ENCODE measurements around the gene SEMA3C. TPM values are rescaled to one million over a fixed set of nuclear protein-coding genes. Genes with fewer than 3 reads are reported as not detected.

Gene SEMA3C
- total and polyA plus RNA-seq, 12 donors: 2.4 to 20.5 (median 6.2) TPM

DNA sequence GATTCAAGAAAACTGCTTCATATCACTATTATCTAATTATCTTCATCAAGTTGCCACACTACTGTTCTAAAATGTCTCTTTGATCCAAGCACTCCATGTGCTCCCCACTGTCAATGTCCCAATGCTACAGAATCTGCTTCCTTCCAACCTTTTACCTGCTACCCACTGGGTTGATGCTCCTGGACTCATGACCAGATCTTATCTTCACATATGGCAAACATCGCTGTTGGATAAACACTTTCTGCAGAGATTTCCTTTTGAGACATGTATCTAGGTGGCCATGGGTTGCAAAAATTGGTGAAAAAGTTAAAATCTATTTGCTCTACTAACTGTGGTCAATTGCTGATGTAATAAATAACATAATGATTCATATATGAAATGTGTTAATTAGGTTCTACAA is 24.5 kb upstream of the SEMA3C start:
- no peak for TF ChIP-seq POLR2A (IDR thresholded peaks at IDR 0.05)
- TF ChIP-seq, protein P1, sequence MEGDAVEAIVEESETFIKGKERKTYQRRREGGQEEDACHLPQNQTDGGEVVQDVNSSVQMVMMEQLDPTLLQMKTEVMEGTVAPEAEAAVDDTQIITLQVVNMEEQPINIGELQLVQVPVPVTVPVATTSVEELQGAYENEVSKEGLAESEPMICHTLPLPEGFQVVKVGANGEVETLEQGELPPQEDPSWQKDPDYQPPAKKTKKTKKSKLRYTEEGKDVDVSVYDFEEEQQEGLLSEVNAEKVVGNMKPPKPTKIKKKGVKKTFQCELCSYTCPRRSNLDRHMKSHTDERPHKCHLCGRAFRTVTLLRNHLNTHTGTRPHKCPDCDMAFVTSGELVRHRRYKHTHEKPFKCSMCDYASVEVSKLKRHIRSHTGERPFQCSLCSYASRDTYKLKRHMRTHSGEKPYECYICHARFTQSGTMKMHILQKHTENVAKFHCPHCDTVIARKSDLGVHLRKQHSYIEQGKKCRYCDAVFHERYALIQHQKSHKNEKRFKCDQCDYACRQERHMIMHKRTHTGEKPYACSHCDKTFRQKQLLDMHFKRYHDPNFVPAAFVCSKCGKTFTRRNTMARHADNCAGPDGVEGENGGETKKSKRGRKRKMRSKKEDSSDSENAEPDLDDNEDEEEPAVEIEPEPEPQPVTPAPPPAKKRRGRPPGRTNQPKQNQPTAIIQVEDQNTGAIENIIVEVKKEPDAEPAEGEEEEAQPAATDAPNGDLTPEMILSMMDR (IDR thresholded peaks at IDR 0.05): no peak
- H3K27me3 ChIP-seq: no peaks in the 10 kb centered on the region
- no peaks in the 10 kb centered on the region for H3K9me3 ChIP-seq (replicated peaks in 1 of 3)
- H3K4me1 ChIP-seq (replicated peaks in 1 of 2): peaks cover 8 to 15% of the 10 kb centered on the region in 2 donors
- intact Hi-C loops (cut with DNase I): no loop called here
- no peak overlapping the region for H3K4me3 ChIP-seq
- H3K27ac ChIP-seq: no peak overlapping the region
- no peak for DNase-seq
- 85 to 100% (median 96%) methylated on average over 1 of the region's 1 CpG for WGBS, 4 donors
- no peaks in the 10 kb centered on the region for H3K36me3 ChIP-seq (replicated peaks in 1 of 2)

DNA sequence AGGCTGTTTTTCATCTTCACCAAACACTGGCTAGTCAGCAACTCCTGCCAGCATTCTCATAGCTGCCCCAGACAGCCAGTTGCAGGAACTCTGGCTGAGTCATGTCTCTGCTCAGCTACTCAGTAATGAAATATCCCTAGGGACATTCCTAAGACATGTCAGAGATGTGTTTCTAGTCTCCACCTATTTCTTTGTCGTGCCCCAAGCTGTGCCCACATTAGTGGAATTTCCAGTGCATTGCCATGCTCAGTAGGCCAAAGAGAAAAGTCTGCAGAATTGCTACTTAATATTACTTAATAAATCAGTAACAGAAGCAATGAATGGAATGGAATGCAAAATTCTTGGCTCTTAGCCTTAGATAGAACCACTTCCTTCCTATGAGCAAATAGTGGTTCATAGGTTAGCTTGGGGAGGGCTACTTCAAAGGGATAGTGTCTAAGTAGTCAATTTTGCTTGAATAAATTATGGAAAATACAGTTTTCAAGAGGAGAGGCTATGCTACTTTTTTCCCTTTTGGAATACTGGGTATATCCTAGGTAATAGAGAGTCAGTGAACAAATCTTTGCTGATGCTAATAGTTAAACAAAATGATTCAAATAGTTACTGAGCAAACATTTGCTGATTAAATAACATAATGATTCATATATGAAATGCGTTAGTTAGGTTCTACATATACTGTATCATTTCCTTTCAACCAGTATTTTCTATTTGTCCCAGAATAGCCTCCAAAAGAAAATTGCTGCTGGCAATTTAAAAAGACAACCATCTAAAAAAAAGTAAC is 23.6 kb upstream of the SEMA3C start:
- TF ChIP-seq, protein P1 (IDR thresholded peaks at IDR 0.05): no peak
- TF ChIP-seq POLR2A (IDR thresholded peaks at IDR 0.05): no peak

DNA sequence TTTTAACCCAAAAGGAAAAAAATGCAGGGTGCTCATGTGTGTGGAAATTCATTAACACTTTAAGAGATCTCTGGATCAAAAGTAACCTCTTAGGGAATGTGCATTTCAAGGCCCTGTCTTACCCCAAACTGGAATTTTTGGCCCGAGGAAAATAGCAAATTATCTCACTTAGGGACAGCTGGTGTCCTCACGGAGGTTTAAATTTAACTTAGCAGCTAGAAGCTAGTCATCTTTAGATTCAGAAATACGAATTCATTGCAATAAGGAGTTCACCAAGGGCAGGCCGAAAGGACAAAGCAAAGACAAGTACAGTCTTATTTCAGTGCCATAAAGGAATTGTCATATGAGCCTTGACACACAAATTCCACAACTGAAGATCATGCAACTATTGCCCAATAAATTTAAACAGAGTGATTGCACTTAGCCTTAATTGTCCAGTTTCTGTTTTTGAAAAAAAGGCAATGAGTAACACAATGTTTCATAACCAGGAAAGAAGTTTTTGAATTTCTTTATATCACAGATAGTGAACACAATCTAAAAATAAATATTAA is 22.4 kb upstream of the SEMA3C start:
- TF ChIP-seq POLR2A (IDR thresholded peaks at IDR 0.05): no peak
- TF ChIP-seq, protein P1 (IDR thresholded peaks at IDR 0.05): no peak
- H3K27me3 ChIP-seq: no peaks in the 10 kb centered on the region
- intact Hi-C loops (cut with DNase I): no loop called here
- H3K36me3 ChIP-seq (replicated peaks in 1 of 2): no peaks in the 10 kb centered on the region
- H3K4me3 ChIP-seq: no peak overlapping the region
- H3K9me3 ChIP-seq (replicated peaks in 1 of 3): no peaks in the 10 kb centered on the region
- peaks cover 8 to 15% of the 10 kb centered on the region in 2 donors for H3K4me1 ChIP-seq (replicated peaks in 1 of 2)
- H3K27ac ChIP-seq: peak overlapping the region in 2 of 5 donors; percentile 50 to 74
- WGBS, 4 donors: 43 to 62% (median 52%) methylated on average over 4 of the region's 4 CpGs
- DNase-seq: peak in 1 of 7 donors; percentile 9

More for the DNA sequence above, 23.6 kb upstream of the SEMA3C start:
- Histone ChIP-seq H3K9me3 (replicated peaks in 1 of 3) (no peaks in the 10 kb centered on the region), H3K27me3 (no peaks in the 10 kb centered on the region), H3K4me3 (no peak overlapping the region), H3K4me1 (replicated peaks in 1 of 2) (peaks cover 8 to 15% of the 10 kb centered on the region in 2 donors), H3K36me3 (replicated peaks in 1 of 2) (no peaks in the 10 kb centered on the region), H3K27ac (peak overlapping the region in 2 of 5 donors; percentile 50 to 76)
- peak; percentile 32 to 72 (median 61) for DNase-seq
- WGBS, 4 donors: 35 to 45% (median 41%) methylated on average over 2 of the region's 2 CpGs
- intact Hi-C loops (cut with DNase I): no loop called here

DNA sequence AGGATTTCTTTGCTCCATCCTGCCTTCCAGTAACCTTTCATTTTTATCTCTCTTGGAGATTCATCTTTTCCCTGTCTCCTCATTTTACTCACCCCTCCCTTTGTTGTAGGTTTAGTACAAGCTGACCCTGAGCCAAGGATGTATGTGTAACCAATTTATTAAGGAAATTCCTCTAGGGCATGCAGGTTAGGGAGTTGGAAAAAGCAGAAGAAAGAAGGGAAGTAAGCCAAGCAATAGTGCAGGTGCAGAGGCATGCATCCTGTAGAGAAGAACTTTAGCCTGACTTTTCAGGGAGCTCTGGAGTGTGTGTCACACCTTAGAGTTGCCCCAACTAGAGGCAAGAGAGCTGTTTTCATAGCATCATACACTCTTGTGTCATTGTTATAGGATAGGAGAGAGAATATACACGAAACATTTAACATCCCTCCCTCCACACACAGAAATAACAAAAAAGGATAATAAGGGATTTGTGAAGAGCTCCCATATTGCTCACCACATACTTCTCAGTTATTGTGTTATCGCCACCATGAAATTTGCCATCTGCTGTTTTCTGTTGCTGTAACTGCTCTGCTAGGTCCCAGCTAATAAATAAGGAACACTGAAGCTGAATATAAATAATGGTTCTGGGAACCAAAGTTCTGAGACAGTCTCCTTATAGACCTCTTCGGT is 21.8 kb upstream of the SEMA3C start:
- no peak for DNase-seq
- H3K4me3 ChIP-seq: no peak overlapping the region
- H3K4me1 ChIP-seq (replicated peaks in 1 of 2): peaks cover 8 to 15% of the 10 kb centered on the region in 2 donors
- no peaks in the 10 kb centered on the region for H3K9me3 ChIP-seq (replicated peaks in 1 of 3)
- no peaks in the 10 kb centered on the region for H3K27me3 ChIP-seq
- intact Hi-C loops (cut with DNase I): no loop called here
- 76 to 86% (median 79%) methylated on average over 3 of the region's 3 CpGs for WGBS, 4 donors
- H3K27ac ChIP-seq: peak overlapping the region in 2 of 5 donors; percentile 42 to 74
- no peaks in the 10 kb centered on the region for H3K36me3 ChIP-seq (replicated peaks in 1 of 2)
- TF ChIP-seq POLR2A (IDR thresholded peaks at IDR 0.05): no peak
- TF ChIP-seq, protein P1 (IDR thresholded peaks at IDR 0.05): no peak
